Activated CD4-positive, alpha-beta T cell treated with anti-CD3 and anti-CD28 coated beads, Interleukin-2, amount 50 U/mL, for 24 hours (primary cell): ENCODE data around the gene PITPNC1.
"Not testable (repeated sequence)": the region's sequence is repeated elsewhere in the genome, so short reads cannot be mapped to it uniquely, and the experiment has no call there.

ENCODE experiments used
- DNase-seq, 2 donors: peaks; one replicate each; pipeline ENCODE4 v3.0.0-alpha.2; 2020; ENCODE audit warnings: low read depth in 1 of 2, low spot score in 1 of 2

PITPNC1 gene

DNA sequence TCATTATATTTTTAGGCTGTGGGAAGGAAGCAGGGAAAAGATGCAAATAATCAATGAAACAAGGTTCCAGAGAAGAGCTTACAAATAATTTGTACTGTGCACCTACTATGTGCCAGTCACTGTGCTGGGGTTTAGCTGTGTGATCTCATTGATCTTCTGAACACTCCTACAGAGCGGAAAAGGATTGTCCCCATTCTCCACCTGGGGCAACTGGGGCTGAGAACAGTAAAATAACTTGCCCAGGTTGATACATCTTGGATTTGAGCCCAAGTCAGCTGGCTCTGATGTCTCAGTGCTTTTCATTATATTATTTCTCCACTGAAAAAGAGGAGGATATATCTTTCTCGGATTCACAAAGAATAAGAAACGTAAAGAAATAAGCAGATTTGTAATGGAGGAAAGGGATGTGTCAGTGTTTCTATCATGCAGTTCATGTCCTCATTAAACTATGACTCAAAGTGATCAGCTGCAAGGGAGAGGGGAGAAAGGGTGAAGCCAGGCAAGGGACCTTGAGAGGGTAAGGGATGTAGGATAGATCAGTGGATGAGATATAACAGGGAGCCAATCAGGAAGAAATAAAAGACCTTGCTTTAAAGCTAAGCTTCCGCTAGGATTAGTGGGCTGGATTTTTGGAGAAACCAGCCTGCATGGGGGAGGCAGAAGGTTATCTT lies 197.0 kb downstream of the PITPNC1 start:
- DNase-seq, result no peak

DNA sequence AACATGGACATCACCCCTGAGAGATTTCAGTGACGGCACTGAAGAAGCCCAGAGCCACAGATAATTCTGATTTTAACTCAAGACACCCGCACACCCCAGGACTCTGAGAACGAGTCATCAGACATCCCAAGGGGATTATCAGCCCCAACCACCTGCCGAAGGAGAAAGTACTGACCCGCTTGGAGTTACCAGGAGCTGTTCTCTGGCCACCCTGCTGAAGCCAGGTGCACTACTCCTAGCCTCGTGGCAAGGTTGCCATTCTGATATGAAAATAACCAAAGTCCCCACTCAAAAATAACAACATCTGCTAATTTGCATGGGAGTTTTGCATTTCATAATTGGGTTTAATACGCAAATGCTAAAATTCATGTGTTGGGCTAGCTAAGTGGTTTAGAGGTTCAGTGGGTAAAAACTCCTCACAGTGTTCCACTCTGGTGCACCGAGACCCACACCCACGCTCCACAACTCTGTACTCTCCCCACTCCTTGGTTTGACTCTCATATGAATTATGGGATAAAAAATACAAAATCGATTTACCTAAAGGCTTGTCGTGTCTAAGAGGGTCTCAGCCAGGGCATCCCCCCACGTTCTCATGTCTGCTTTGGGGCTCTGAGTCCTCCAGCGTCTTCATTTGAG lies 197.7 kb downstream of the PITPNC1 start:
- DNase-seq, result no peak

DNA sequence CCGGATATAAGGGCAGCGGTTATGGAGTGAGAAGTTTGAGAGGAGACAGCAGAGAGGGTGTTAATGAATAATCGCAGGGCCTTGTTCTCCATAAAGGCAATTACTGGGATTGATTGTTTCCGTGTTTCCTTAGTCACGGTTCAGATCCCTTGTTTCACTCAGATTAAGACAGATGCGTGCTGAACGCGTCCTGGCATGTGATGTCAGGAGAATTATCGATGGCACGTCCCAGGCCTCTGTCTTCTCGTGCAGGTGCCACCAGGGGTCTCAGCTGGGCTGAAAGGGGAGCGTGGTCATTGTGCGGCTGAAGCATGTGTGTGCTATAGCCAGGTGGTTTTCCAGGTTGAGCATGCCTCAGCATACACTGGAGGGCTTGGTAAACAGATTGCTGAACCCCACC lies 198.2 kb downstream of the PITPNC1 start:
- no peak for DNase-seq

DNA sequence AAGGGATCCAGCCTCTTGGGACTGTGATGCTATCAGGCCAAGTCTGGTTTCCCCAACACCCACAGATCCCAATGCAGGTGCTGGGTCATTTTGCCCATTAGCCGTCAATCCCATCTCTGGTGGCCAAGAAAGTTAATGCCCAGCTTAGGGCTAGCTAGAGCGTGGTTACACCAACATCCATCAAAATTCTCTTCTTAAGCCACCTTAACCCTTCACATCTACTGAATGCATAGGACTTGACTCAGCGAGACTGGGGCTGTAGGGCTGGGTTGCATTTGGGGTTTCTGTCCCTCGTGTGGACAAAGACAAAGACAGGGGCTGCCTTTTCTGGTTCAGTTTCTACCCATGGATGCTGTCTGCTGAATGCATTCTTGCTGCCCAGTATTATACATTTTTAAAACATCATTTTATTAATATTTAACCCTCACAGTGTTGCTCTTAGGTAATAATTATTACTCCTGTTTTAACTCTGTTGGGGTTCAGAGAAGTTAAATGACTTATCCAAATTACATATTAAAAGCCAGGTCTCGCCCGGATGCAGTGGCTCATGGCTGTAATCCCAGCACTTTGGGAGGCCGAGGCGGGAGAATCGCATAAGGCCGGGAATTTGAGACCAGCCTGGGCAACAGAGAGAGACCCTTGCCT lies 199.5 kb downstream of the PITPNC1 start:
- DNase-seq, result no peak

DNA sequence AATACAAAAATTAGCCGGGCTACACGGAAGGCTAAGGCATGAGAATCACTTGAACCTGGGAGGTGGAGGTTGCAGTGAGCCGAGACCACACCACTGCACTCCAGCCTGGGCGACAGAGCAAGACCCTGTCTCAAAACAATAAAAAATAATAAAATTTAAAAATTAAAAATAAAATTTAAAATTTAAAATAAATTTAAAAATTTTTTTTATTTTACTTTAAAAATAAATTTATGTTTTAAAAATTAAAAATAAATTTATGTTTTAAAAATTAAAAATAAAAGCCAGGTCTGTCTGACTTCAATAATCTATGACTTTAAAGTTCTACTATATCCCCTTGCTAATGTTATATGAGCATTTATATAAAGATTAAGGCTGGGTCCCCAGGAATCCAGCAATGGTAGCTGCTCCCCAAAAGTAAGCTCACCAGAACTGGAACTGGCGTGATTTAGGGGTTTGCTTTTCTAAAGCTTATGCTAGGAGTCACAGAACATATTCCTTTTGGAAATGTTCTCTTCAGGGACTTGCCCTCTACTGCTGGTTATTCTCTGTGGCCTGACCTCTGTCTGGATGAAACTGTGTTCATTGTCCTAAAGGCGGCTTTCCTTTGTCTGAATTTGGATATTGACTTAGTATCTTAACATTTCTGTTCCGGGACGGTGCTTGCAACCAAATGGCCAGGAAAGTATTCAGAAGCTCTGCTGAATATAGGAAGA lies 200.5 kb downstream of the PITPNC1 start:
- no peak for DNase-seq

DNA sequence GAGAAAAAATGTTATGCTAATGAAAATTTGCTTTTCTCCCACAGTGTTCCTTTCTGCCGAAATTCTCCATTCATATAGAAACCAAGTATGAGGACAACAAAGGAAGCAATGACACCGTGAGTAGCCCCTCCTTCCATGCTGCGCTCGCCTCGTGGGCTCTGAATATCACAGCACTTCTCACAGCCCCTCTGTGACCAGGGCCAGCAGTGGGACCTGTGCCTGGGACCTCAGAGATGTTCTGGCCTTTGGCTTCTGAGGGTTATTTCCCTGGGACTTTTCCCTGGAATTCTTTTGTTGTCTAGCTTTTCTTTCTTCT lies 201.0 kb downstream of the PITPNC1 start:
- no peak for DNase-seq

DNA sequence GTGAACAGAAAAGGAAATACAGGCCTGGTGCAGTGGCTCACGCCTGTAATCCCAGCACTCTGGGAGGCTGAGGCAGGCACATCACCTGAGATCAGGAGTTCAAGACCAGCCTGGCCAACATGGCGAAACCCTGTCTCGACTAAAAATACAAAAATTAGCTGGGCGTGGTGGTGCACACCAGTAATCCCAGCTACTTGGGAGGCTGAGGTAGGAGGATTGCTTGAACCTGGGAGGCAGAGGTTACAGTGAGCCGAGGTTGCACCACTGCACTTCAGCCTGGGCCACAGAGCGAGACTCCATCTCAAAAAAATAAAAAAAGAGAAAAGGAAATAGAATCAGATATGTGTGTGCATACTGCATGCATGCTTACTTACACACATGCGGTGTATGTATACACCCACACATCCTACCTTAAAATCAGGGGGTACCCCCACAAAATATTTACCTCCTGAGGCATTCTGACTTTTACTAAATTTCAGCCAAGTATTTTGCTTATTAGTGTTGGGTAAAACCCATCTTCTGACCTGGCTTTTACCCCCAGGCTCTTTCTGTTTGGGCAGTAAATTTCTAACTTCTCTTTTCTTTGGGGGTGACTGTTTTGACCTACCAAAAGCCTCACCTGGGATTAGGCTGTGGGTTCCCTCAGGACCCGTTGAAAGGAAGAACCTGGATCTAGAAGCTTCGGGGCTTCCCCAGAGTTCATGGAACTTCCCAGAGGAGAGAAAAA lies 201.8 kb downstream of the PITPNC1 start:
- DNase-seq, result not testable (repeated sequence)

DNA sequence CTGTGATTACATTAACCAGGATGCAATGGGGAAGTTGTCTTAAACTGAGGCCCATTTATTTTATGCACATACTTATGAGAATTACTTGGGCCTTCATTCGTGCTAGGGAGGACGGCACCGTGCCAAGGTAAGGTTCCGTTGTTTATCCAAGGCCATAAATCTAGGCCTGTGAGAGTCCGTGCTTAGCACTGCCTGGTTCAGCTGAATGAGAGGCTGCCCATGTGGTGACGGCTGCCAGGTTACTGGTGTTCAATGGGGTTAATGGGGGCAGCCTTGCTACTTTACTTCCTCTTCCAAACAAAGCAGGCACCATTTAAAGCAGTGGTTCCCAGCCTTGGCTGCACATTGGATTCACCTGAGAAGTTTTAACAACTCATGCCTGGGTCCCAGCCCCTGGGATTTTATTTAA lies 205.6 kb downstream of the PITPNC1 start:
- DNase-seq, result no peak

DNA sequence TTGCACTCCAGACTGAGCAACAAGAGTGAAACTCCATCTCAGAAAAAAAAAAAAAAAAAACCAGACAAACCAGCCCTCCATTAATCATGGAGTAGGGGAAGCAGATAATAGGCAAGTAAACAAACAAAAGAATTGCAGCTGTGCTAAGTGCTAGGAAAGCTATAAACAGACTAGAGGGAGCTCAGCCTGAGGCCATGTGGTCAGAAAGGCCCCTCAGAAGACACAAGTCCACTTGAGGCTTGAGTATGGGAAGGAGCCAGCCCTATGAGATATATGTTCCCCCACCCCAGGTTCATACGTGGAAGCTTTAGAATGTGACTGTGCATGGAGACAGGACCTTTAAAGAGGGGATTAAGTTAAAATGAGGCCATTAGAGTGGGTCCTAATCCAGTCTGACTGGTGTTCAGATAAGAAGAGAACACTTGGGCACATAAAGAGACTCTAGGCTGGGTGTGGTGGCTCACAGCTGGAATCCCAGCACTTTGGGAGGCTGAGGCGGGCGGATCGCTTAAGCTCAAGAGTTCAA lies 208.1 kb downstream of the PITPNC1 start:
- no peak for DNase-seq

DNA sequence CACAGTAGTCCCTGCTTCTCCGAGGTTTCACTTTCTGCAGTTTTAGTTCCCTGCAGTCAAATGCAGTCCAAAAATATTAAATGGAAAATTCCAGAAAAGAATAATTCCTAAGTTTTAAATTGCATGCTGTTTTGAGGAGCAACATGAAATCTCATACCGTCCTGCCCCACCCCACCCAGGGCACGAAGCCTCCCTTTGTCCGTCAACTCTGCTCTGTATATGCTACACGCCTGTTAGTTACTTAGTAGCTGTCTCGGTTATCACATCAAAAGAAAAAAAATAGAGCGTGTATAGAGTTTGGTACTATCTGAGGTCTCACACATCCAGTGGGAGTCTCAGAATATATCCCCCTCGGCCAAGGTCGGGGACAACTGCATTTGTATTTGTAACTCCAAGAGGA lies 211.2 kb downstream of the PITPNC1 start:
- DNase-seq, result no peak

DNA sequence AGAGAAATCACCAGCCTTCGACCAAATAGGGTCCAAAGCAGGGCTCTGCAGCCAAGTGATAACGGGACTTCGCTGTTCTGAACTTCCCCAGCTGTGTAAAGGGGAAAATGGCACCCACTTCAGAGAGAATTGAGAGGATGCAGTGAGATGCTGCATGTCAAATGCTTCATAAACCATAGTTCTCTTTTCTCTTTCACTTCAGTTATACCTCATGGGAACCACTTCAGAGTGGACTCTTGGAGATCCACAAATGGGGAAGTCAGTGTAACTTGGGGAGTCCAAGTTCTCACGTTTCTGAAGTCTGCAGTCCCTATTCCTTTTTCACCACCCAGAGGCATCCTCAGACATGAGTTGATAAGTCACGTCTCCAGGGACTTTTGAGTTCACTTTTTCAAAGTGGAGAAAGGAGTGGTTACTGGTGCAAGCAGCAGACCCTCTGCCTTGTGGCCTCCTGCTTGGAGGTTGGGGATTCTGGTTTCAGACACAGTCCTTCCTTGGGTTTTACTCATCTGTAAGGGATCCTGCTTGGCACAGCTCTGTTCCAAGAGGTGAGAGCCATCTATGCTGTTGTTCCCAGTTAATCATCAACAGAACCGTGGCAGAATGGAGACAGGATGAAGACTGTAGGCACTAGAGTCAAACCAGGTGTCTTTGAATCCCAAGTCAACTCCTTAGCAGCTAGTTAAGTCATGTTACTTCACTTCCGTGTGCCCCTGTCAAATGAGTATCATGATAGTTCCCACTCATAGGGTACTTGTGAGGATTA lies 217.2 kb downstream of the PITPNC1 start:
- no peak for DNase-seq

DNA sequence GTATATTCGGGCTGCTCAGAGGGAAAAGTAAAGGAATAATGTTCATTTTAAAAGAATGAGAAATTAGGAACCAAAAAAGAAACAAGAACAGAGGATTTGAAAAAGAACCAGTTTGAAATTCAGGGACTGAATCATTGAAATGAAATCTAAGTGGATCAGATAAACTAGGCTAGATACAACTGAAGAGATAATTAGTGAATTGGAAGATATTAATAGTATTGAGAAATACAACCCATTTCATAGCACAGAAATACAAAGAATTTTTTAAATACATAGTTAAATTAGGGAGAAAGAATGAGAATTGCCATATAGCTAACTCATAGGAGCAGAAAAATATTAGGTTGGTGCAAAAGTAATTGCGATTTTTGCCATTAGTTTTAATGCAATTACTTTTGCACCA lies 223.3 kb downstream of the PITPNC1 start:
- no peak for DNase-seq

DNA sequence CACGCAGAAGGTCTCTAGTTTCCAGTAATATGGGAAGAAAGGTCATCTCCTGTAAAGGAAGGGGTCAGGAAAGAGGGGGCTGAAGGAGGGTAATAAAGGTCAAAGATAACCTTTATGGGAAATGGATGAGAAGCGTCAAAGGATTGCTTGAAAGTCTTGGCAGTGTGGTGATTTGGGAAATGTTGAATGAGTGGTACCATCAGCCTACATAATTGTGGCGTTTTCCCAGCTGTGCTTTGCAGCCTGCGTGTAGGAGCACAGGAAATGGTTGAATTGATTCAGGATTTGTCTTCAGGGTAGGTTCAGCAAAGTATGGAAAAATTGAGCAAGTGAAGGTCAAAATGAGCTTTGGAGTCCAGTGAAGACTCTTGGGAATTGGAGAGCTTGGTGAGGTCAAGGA lies 224.8 kb downstream of the PITPNC1 start:
- no peak for DNase-seq

DNA sequence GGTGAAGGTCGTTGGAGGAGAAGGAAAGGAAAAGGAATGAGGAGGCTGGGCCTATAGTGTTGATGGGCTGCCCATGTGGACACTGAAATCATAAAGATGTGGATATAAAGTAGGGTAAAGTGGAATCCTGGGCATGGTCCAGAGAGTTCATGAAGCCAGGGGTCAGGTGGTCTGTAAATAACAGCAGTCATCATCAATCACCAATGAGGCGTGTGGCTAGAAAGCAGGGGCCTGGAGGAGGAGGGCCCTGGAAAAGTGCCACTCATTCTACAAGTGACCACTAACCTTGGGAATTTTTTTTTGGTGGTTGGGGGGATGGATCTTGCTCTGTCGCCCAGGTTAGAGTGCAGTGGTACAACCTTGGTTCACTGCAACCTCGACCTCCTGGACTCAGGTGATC lies 225.4 kb downstream of the PITPNC1 start:
- no peak for DNase-seq

DNA sequence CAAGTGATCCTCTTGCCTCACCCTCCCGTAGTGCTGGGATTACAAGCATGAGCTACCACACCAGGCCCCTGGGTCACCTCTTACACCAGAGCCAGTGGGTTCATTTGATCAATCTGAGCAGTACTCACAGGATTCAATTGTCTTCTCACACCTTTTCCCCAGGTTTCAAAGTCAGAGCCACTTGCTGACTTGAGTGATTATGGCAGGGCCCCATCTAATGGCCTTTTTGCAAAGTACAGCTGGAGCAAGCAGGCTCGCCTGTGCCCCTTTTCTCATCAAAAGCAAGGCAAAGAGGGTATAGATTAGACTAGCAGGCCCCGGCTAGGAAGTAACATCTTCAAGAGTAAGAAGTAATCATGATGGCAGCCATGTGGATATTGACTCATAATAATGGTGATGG lies 225.9 kb downstream of the PITPNC1 start:
- DNase-seq, result peak; percentile 11 to 35

DNA sequence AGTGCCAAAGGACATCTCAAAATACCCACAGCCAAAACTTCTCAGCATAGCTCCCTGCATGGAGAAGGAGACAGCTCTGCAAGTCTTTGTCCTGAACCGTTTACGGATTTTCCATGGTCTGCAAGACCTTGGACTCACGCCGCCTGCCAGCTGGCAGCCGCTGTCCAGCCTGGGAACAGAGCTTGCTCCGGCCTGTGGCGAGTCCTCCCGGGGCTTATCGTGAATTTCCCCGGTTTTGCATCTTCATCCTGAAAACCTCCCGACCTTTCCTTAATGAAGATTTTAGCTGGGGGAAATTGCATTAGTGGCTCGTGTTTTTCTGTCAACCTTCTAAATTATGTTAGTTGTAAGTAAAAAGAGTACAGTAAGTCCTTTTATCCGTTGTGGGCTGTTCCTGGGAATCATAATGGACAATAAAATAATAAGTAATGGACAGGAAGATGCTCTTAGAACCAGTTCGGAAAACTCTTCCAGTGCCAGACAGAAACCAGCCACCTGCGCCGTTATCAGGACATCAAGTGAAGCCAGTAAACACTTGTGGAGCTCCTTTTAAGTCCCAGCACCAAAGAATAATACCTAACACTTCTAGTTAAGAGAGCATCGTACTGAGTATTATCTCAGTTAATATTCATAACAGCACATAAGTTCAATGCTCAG lies 228.3 kb downstream of the PITPNC1 start:
- no peak for DNase-seq

DNA sequence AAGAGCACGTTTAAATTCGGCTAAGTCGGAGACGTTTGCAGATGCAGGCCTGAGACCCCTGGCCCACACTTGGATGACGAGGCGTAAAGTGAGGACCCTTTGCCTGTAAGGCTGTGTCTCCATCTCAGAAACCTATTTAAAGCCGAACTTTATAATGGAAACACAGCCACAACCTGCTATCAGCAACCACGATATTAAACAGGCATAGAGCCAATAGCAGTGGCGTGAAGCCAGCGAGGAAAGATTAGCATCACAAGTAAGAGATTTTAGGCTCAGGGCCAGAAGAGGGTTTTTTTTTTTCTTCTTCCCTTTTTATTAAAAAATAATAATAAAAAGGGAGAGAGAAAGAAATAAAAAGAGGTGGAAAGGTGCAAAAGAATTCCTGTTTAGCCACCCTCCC lies 229.4 kb downstream of the PITPNC1 start:
- no peak for DNase-seq

DNA sequence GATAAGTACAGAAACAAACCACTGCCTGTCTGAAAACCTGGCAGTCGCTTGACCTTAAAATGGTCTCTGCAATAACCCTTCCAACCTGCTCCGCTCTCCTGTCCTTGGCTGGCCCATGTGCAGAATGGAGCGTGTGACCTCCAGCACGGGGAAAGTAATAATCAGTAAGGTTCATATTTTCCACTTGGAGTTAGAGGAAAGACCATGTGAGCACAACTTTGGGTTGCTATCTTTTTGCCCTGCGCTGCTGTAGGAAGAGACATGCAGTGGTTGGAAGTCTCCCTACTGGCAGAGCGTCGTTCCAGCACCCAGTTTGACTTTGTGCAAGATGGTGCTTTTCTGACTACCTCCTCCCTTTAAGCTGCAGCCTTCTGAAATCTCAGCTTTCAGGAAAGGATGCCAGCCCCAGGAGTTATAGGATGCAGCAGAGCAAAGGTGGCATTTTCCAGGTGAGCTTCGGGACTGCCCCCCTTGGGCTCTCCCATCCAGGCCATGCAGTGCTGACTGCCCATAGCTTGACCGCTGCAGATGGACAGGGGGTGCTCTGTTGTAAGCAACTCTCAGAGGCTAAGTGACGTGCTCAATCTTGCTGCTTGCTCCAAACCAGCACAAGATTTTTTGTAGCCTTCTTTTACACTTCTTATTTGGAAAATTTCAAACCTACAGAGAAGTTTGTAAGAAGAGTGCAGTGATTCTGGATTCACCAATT lies 230.0 kb downstream of the PITPNC1 start:
- DNase-seq, result no peak

DNA sequence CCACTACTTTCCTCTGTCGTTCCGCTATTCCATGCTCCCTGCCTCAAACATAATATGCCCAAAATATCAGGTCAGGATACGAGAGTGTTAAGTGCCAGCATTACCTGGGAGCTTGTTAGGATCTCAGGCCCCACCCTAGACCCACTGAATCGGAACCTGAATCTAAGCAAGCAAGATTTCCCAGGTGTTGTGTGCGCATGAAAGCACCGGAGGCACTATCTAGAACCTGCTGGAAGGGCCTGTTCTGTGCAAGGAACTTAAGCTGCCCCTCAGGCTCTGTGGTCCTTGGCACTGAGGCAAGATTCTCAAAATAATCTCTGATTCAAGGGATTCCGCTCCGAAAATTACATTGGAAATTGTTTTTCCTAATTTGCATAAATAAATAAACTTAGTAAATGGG lies 233.0 kb downstream of the PITPNC1 start:
- no peak for DNase-seq
